NCI-H2196 treated with DMSO at 0.1 percent for 48 hours (cell line): ENCODE data around the gene ARL2.
A peak's percentile ranks its signal among the peaks of the same experiment; 100 is the strongest.
"Not testable (repeated sequence)": the region's sequence is repeated elsewhere in the genome, so short reads cannot be mapped to it uniquely, and the experiment has no call there.

ENCODE experiments used
- DNase-seq: peaks from one replicate; lab custom pipeline; 2025; ENCODE audit not compliant: unreplicated experiment; lab: John Stamatoyannopoulos, UW

Gene ARL2

GRCh38 chr11:65003968-65004367, 10.0 kb upstream of the ARL2 start:
- DNase-seq = not testable (repeated sequence)

- no peak for DNase-seq
These were observed 5.9 kb upstream of the ARL2 start for GRCh38 chr11:65008016-65008415.

- no peak for DNase-seq
These were observed 5.1 kb upstream of the ARL2 start for GRCh38 chr11:65008873-65009272.

GRCh38 chr11:65013130-65013887, 651 bp upstream of the ARL2 start:
- peak; percentile 79 for DNase-seq

GRCh38 chr11:65014726-65015227, 817 bp downstream of the ARL2 start:
- DNase-seq = no peak

GRCh38 chr11:65016705-65017104, 2.7 kb downstream of the ARL2 start:
- no peak for DNase-seq

GRCh38 chr11:65017937-65018336, 4.0 kb downstream of the ARL2 start:
- no peak for DNase-seq

- no peak for DNase-seq
These were observed 5.9 kb downstream of the ARL2 start for GRCh38 chr11:65019824-65020223.

- no peak for DNase-seq
These were observed 7.0 kb downstream of the ARL2 start for GRCh38 chr11:65021003-65021402.

- DNase-seq = no peak
These were observed 7.5 kb downstream of the ARL2 start for GRCh38 chr11:65021509-65021908.

GRCh38 chr11:65023502-65023901, 9.5 kb downstream of the ARL2 start:
- not testable (repeated sequence) for DNase-seq

GRCh38 chr11:65026810-65027209, 12.8 kb downstream of the ARL2 start:
- DNase-seq = no peak

GRCh38 chr11:65027213-65028067, 13.5 kb downstream of the ARL2 start, which contains the start of gene SNX15:
Gene SNX15, plus strand, starts transcription at chr11:65027439. Its CDS starts 99 bp downstream, at chr11:65027538.
- peak; percentile 97 for DNase-seq

- no peak for DNase-seq
These were observed 18.3 kb downstream of the ARL2 start for GRCh38 chr11:65032216-65032615.

GRCh38 chr11:65034423-65034822, 20.5 kb downstream of the ARL2 start:
- no peak for DNase-seq

- no peak for DNase-seq
These were observed 21.6 kb downstream of the ARL2 start for GRCh38 chr11:65035579-65035978.

- peak; percentile 29 for DNase-seq
These were observed 23.0 kb downstream of the ARL2 start for GRCh38 chr11:65036931-65037330.

GRCh38 chr11:65040520-65040846, 26.5 kb downstream of the ARL2 start:
- no peak for DNase-seq

GRCh38 chr11:65040847-65041622, 27.1 kb downstream of the ARL2 start, which contains the start of gene SAC3D1:
Gene SAC3D1, plus strand, starts transcription at chr11:65041210. Its CDS starts 83 bp downstream, at chr11:65041293.
- peak; percentile 95 for DNase-seq

GRCh38 chr11:65042891-65043290, 28.9 kb downstream of the ARL2 start:
- no peak for DNase-seq

- no peak for DNase-seq
These were observed 30.0 kb downstream of the ARL2 start for GRCh38 chr11:65043881-65044501.
